ENCODE data around the gene LMO3. TPM values are rescaled to one million over a fixed set of nuclear protein-coding genes. Genes with fewer than 3 reads are reported as not detected.

The LMO3 gene
- total and polyA plus RNA-seq, 2 of the 13 experiments (the other 11 are each of a cell fraction or from before 2014, with no cell fraction given): not detected

DNA sequence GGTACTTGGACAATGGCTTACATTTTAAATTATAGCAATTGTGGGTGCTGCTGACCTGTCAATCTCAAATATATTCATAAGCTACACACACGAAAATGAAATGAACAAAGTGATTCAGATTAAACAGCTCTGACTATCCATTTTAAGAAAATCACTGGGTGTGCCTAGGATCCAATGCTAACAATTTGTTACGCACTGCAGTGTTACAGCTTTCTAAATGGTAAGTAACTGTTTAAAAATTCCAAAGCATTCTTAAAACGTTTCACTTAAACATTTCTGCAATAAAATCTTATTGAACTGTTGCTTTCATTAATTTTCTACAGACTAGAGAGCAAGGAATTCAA lies 18.9 kb downstream of the LMO3 start (continued):
- TF ChIP-seq, protein P1, sequence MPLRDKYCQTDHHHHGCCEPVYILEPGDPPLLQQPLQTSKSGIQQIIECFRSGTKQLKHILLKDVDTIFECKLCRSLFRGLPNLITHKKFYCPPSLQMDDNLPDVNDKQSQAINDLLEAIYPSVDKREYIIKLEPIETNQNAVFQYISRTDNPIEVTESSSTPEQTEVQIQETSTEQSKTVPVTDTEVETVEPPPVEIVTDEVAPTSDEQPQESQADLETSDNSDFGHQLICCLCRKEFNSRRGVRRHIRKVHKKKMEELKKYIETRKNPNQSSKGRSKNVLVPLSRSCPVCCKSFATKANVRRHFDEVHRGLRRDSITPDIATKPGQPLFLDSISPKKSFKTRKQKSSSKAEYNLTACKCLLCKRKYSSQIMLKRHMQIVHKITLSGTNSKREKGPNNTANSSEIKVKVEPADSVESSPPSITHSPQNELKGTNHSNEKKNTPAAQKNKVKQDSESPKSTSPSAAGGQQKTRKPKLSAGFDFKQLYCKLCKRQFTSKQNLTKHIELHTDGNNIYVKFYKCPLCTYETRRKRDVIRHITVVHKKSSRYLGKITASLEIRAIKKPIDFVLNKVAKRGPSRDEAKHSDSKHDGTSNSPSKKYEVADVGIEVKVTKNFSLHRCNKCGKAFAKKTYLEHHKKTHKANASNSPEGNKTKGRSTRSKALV (CRISPR knock-in tag; IDR thresholded peaks at IDR 0.05): no peak
- no peak for TF ChIP-seq THAP11 (CRISPR knock-in tag; IDR thresholded peaks at IDR 0.05)
- no peak for TF ChIP-seq ZSCAN20 (CRISPR knock-in tag; IDR thresholded peaks at IDR 0.05; ENCODE audit: borderline replicate concordance)
- TF ChIP-seq, protein P2, sequence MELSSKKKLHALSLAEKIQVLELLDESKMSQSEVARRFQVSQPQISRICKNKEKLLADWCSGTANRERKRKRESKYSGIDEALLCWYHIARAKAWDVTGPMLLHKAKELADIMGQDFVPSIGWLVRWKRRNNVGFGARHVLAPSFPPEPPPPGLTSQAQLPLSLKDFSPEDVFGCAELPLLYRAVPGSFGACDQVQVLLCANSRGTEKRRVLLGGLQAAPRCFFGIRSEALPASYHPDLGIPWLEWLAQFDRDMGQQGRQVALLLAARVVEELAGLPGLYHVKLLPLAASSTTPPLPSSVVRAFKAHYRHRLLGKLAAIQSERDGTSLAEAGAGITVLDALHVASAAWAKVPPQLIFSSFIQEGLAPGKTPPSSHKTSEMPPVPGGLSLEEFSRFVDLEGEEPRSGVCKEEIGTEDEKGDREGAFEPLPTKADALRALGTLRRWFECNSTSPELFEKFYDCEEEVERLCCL (CRISPR knock-in tag; IDR thresholded peaks at IDR 0.05; ENCODE audit: borderline replicate concordance): no peak
- no peak for TF ChIP-seq ZNF850 (CRISPR knock-in tag; conservative IDR thresholded peaks at IDR 0.05)

DNA sequence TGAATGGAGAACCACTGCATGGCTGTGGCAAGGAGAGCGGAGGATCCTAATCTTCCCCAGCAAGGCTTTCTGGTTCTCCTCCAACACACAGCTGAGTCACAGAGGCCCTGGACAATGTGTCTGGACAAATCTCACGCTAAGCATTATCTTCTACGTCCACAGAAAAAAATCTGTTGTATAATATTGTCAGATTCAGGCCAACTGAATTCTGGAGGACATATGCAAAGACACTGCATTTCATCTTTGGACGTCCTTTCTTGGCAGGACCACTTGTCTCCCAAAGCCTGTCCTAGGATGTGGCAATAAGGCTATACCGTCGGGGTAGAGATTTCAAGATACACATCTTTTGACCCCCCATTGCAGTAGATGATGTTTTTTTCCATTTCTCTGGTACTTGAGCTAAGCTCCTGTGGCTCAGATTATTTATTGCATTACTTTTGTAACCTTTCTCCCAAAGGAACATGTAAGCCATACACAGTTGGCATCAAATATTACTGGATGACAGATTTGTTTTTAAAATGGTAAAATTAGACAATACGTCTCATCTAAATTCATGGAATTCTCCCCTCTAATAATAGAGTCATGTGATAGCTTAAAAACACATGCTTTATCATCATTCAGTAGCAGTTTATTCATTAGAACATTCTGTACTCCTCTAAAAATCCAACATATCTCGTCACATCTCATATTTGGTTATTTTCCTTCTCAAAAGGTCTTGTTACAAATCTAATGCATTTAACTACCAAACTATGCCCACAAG lies 19.4 kb downstream of the LMO3 start:
- H3K4me2 ChIP-seq (ENCODE audit: low read depth, low read length): no peak overlapping the region
- FAIRE-seq: no peak
- no peak for DNase-seq (ENCODE audit: low spot score)
- TF ChIP-seq ZNF460 (CRISPR knock-in tag; IDR thresholded peaks at IDR 0.05; ENCODE audit: borderline replicate concordance) (no peak), NFE2 (CRISPR knock-in tag; IDR thresholded peaks at IDR 0.05) (no peak), KAT7 (CRISPR knock-in tag; IDR thresholded peaks at IDR 0.05; ENCODE audit: borderline replicate concordance) (no peak), ARNTL (CRISPR knock-in tag; IDR thresholded peaks at IDR 0.05) (no peak), ZNF432 (CRISPR knock-in tag; IDR thresholded peaks at IDR 0.05; ENCODE audit: borderline replicate concordance) (no peak), NONO (IDR thresholded peaks at IDR 0.05) (no peak), NONO (CRISPR knock-in tag; conservative IDR thresholded peaks at IDR 0.05) (no peak), SOX13 (IDR thresholded peaks at IDR 0.05) (no peak), SOX13 (CRISPR knock-in tag; conservative IDR thresholded peaks at IDR 0.05 in 1 of 2, IDR thresholded peaks at IDR 0.05 in 1 of 2) (no peak)
- TF ChIP-seq, protein P3, sequence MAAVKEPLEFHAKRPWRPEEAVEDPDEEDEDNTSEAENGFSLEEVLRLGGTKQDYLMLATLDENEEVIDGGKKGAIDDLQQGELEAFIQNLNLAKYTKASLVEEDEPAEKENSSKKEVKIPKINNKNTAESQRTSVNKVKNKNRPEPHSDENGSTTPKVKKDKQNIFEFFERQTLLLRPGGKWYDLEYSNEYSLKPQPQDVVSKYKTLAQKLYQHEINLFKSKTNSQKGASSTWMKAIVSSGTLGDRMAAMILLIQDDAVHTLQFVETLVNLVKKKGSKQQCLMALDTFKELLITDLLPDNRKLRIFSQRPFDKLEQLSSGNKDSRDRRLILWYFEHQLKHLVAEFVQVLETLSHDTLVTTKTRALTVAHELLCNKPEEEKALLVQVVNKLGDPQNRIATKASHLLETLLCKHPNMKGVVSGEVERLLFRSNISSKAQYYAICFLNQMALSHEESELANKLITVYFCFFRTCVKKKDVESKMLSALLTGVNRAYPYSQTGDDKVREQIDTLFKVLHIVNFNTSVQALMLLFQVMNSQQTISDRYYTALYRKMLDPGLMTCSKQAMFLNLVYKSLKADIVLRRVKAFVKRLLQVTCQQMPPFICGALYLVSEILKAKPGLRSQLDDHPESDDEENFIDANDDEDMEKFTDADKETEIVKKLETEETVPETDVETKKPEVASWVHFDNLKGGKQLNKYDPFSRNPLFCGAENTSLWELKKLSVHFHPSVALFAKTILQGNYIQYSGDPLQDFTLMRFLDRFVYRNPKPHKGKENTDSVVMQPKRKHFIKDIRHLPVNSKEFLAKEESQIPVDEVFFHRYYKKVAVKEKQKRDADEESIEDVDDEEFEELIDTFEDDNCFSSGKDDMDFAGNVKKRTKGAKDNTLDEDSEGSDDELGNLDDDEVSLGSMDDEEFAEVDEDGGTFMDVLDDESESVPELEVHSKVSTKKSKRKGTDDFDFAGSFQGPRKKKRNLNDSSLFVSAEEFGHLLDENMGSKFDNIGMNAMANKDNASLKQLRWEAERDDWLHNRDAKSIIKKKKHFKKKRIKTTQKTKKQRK (IDR thresholded peaks at IDR 0.05; ENCODE audit: low read length): no peak
- TF ChIP-seq, protein P4, sequence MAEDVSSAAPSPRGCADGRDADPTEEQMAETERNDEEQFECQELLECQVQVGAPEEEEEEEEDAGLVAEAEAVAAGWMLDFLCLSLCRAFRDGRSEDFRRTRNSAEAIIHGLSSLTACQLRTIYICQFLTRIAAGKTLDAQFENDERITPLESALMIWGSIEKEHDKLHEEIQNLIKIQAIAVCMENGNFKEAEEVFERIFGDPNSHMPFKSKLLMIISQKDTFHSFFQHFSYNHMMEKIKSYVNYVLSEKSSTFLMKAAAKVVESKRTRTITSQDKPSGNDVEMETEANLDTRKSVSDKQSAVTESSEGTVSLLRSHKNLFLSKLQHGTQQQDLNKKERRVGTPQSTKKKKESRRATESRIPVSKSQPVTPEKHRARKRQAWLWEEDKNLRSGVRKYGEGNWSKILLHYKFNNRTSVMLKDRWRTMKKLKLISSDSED (CRISPR knock-in tag; IDR thresholded peaks at IDR 0.05): no peak

More for the DNA sequence above, 19.4 kb downstream of the LMO3 start:
- Histone ChIP-seq H3K9ac (ENCODE audit: insufficient read depth, low read depth, low read length) (no peak overlapping the region), H3K27me3 (ENCODE audit: control insufficient read depth in 1 of 2, insufficient read depth in 2 of 2, low read length in 2 of 2) (no peaks in the 10 kb centered on the region), H4K20me1 (ENCODE audit: insufficient read depth, low read length) (no peaks in the 10 kb centered on the region), H3K4me1 (ENCODE audit: insufficient read depth, low read length) (no peaks in the 10 kb centered on the region), H3K36me3 (replicated peaks in 1 of 2; ENCODE audit: control insufficient read depth in 1 of 2, insufficient read depth in 2 of 2, low read length in 2 of 2) (no peaks in the 10 kb centered on the region), H3K79me2 (ENCODE audit: insufficient read depth, low read length) (no peaks in the 10 kb centered on the region), H3K4me3 (replicated peaks in 1 of 3; ENCODE audit: insufficient read depth in 1 of 3, low read depth in 2 of 3, low read length in 3 of 3) (no peak overlapping the region), H3K9me3 (ENCODE audit: low read length) (no peaks in the 10 kb centered on the region), H3K27ac (ENCODE audit: extremely low read length, insufficient read depth, low read length) (no peak overlapping the region), H2AFZ (ENCODE audit: low read length) (no peak overlapping the region)
- in situ Hi-C loops (cut with HindIII; ENCODE audit: extremely low pct_ligation_motif_present, low pct_unique_long_range_greater_than_20kb): no loop called here
- ATAC-seq: no peak
- intact Hi-C loops (cut with micrococcal nuclease; ENCODE audit: unreplicated experiment): no loop called here
- CTCF ChIA-PET (ENCODE audit: low intra/inter-chr PET ratio, low total read pairs): no interaction called here
- WGBS (ENCODE audit: low lambda C conversion rate): 83% methylated on average over 8 of the region's 8 CpGs
- BruUV-seq (replicated peaks): no TSS peak
- POLR2A ChIA-PET: no interaction called here

All from HepG2 (cell line).